Lung microvascular endothelial cell (primary cell): Measurements from ENCODE around the gene RARA. TPM values are rescaled to one million over a fixed set of nuclear protein-coding genes. Genes with fewer than 3 reads are reported as not detected.
A peak's percentile ranks its signal among the peaks of the same experiment; 100 is the strongest.

ENCODE experiments used
- DNase-seq, 2 donors: peaks; one replicate each; pipeline versions ENCODE4 v3.0.0 to v3.0.0-alpha.2; 2010; ENCODE audit warnings: low read depth in 2 of 2
- total RNA-seq: library from RNA; depleted of rRNA; stranded (reverse); fragments of >200 nt; gene quantifications from 2 replicates; pipeline ENCODE4 v1.2.1, GENCODE V29; 2014

The RARA gene
- total RNA-seq, 1 donor from 2014 or later, result 6.0 TPM

- DNase-seq, result no peak
Measured at GRCh38 chr17:40327735-40328385, 18.9 kb downstream of the RARA start.

DNA sequence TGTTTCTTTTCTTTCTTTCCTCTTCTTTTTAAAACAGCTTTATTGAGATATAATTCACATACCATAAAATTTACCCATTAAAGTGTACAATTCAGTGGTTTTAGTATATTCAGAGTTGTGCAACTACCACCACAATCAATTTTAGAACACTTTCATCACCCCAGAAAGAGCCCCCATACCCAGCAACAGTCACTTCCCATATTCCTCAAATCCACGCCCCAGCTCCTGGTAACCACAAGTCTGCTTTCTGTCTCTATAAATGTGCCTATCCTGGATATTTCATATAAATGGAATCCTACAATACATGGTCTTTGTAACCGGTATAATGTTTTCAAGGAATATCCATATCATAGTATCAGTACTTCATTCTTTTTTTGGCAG lies 19.4 kb downstream of the RARA start:
- no peak for DNase-seq

GRCh38 chr17:40329839-40330794 lies 21.1 kb downstream of the RARA start:
- no peak for DNase-seq

- DNase-seq, result no peak
Measured at GRCh38 chr17:40330850-40331470, 22.0 kb downstream of the RARA start.

DNA sequence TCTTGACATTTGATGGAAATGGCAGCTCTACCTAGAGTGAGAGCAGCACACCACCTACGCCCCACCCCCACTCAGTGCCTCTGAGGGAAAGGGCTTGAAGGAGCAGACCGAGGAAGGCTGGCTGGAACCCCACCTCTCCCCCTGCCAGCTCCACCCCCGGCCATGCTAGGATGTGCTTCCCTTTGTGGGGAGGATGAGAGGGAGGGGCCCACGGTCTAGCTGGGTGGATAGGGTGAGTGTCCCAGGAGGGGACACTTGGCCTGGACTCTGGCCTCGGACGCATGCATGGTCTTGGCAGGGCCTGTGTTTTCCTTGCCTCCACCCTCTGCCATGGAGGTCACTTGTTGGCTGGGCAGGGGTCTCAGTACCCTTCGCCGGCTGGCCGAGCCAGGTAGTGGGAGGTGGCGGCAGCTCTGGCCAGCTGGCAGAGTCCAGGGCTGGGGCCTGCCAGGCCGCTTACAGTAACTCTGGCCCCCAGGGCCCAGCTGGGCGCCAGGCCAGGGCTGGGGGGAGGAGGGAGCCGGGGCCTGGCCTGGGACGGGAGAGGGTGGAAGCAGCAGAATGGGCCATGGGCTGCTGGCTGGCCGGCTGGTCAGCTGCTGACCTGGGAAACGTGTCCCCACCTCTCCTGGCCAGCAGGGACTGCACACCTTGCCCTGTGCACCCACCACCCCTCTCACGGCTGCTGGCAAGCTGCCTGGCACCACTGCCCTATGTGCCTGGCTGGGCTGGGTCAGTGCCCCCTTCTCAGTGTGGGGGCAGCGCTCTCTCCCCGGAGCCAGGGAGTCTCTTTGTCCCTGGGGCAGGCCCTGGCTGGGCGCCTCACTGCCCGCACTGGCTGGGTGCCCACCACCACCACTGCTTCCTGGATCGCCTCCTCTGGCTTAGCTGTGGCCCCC lies 23.0 kb downstream of the RARA start:
- DNase-seq, result peak; percentile 47 to 92

DNA sequence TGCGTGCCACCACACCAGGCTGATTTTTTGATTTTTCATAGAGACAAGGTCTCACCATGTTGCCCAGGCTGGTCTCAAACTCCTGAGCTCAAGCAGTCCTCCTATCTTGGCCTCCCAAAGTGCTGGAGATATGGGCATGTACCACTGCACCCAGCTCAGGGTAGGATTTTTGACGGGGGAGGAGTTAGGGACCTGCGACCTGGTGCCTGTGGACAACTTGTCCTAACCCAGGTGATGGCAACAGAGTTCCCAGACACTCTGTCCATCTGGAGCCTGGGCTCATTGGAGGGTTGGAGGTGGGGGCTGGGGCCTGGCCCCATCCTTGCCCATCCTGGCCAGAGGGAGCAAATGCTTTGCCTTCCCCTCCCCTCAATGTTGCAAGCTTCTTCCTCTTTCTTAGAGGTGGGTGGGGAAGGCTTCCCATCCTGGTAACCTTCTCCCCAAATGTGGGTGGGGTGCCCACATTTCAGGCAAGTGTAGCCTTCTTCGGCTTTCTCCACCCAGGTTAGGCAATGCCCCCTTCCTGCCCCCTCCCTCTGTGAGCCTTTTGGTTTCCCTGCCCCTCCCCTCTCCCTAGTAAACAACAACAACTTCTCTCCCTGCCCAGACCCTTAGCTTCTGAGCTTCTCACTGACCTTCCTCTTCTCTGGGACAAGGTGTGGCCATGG lies 24.9 kb downstream of the RARA start:
- no peak for DNase-seq

- no peak for DNase-seq
Measured at GRCh38 chr17:40335620-40336019, 26.6 kb downstream of the RARA start.

DNA sequence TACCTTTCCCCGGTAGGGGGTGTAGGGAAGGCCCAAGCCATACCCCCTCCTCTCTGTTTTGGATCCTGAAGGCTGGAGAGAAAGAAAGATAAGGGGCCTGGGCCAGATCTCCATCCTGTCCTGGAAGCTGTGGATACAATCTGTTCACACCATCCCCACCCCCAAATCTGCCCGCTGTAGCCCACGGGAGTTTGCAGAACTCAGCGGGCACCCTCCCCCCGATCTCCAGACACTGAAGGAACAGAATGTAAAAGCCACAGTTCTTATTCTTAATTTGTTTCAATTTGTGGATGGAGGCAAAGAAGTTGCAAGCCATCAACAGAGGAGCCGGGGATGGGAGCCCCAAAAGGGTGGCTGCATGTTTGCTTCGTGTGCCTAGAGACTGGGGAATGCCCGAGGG lies 28.4 kb downstream of the RARA start:
- no peak for DNase-seq

GRCh38 chr17:40338058-40338457 lies 29.1 kb downstream of the RARA start:
- DNase-seq, result no peak

DNA sequence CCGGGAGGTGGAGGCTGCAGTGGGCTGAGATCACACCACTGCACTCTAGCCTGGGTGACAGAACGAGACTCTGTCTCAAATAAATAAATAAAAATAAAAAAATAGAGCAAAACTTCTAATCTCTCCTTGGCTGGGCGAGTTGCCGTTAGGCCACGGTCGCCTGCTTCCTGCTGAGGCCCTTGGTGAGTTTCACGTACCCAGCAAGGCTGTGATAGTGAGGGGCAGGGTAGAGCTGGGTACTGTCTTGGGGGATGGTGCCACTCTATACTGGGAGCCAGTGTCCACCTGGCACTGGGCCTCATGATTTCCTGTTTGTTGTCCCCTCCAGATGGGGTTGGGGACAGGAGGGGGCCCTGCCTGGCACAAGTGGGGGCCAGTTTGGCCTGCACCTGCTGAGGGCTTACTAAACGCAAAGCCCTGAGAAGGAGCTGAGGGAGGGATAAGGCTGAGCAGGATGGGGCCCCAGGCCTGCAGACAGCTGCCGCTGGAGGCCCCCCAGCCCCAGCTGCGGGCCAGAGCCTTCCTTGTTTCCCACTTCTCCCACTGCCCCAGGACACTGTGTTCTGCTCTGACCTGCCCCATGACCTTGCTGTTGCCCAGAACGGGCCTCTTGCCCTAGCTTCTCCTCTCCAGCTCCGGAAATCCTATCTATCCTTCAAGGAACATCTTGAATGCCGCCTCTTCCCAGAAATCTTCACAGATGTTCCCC lies 30.1 kb downstream of the RARA start:
- no peak for DNase-seq

GRCh38 chr17:40340327-40340726 lies 31.3 kb downstream of the RARA start:
- DNase-seq, result no peak

DNA sequence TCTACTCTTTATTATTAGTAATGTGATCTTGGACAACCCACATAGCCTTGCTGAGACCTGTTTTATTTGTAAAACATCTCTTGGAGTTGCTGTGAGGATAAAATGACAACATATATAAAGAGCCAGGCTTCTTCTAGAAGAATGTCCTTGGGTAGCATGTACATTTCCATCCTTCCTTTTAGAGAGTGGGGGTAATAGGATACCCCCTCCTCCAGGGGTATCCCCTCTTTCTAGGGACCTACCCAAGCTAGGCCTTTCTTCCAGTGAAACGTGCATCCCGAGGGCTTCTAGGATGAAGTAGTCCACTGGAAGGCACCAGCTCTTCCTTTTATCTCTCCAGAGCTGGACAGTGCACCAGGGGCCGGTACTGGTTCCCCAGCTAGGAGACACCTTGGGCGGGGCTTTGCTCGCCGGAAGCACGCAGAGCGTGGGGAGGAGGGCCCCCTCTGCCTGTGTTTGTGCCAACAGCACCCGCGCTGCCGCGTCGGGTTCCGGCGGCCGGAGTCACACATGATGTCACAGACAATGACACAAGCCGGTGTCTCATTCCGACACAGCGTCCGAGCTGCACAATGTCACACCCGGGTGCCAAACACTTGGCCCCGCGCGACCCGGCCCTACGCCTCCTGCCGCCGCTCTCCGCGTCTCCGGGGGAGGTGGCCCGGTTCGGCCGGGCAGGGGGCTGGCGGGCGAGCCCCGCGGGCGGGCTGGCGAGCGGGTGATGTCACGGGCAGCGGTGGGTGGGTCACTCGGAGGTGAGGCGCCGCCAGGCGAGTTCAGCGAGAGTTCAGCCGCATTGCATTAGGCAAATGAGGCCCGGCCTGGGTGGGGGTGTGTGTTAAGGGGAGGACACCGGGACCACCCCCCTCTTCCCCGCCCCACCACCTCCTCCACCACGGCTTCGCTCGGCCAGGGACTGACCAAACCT lies 32.2 kb downstream of the RARA start:
- peak; percentile 82 to 96 for DNase-seq

DNA sequence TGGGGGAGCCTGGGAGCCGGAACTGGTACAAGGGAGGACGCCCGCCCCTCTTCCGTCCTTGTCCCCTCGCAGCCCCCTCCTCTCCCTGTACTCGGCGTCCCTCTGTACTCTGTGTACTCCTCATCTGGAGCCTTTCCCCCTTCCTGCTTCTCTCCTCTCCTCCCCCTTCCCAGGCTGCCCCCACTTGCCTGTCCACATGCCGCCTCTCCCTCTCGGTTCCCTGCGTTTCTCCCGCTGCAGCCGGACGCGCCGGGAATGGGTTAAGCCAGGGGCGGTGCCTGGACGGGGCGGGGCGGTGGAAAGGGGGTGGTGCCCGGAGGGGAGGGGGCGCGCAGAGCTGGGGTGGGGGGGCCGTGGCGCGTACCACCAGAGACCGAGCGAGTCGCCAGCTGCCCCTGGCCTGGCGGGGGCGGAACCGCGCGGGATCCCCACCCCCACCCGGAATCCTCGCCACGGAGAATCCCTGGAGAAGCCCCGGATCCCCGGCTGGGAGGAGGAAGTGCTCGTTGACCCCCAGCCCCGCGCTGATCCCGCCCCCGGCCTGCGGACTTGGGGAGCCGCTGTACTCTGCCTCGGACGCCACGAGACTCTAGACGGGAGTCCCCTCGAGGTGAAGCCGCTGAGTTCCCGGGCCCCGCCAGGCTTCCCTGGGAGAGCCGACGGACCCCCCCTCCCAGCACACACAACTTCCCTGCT lies 33.0 kb downstream of the RARA start:
- peak; percentile 72 to 90 for DNase-seq

- DNase-seq, result peak in 1 of 2 donors; percentile 28
Measured at GRCh38 chr17:40342504-40343218, 33.7 kb downstream of the RARA start.

- peak in 1 of 2 donors; percentile 36 for DNase-seq
Measured at GRCh38 chr17:40343219-40344119, 34.5 kb downstream of the RARA start.

DNA sequence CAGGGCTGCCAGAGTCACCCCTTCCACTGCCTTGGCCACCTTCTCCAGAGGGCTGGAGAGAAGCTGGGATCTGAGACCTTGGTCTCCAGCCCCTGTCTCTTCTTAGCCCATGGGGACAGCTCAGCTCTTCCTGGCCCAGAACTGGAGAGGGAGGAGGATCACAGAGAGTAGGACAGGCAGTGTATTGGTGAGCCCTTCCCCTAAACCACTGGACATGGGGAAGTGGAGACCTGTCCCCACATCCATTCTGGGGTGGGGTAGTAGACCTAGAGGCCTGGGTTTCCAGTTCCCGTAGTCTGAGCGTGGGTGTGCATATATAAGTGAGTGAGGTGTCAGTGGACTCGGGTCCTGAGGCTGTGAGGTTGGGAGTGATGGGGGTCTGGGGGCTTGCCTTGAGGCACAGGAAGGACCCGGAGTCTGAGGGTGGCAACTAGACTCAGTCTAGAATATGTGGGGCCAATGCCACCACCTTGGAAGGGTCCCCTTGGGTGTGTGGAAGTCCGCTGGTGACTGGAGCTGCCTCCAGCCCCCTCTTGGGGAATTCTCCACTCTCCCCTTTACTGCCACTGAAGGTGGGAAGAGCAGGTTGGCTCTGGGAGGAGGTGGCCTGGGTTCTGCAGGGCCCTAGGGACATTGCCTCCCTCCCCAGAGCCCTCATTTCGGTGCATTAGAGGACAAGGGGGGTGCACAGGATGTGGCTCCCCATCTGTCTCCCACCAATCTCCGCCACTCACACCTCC lies 35.6 kb downstream of the RARA start:
- no peak for DNase-seq
